Right lobe of liver (tissue), 4 donors: Measurements from ENCODE around the gene ASAP3.

Experiments
- CTCF ChIP-seq, 4 donors: fragments of 200-600 bp in 3 of 4; fragments of 450-650 bp in 1 of 4; IDR thresholded peaks; one replicate each; pipeline versions ENCODE4 v1.5.1 to v1.8.0; 2016 to 2022; ENCODE audit warnings: antibody characterized with exemption in 4 of 4, mild to moderate bottlenecking in 2 of 4
- POLR2A ChIP-seq: fragments of 450-650 bp; IDR thresholded peaks from one replicate; pipeline ENCODE4 v1.6.1; 2017; ENCODE audit warnings: antibody characterized with exemption, mild to moderate bottlenecking
- donor health status: DM: no; HTN: no; CAD: no.
- donor health status: DM: no; HTN: no; CAD: no.
- donor health status: DM: no; HTN: yes; CAD: no.

- TF ChIP-seq CTCF (IDR thresholded peaks at IDR 0.05) (no peak), POLR2A (no peak)
Observed at GRCh38 chr1:23526329-23527041, 42.5 kb upstream of the ASAP3 start.
